DOHH2 (cell line): ENCODE results near the gene RNF217.

Experiments used
- EZH2phosphoT487 ChIP-seq: fragments of 200-600 bp; sonication (generic); IDR thresholded peaks from 2 replicates; pipeline ENCODE4 v1.6.1; 2017; ENCODE audit warnings: borderline replicate concordance, mild to moderate bottlenecking, antibody characterized with exemption, low read length, moderate library complexity, mixed read lengths
- TF ChIP-seq, protein P1 (sequence below): fragments of 200-600 bp; sonication (generic); IDR thresholded peaks from one replicate; pipeline ENCODE4 v1.5.1; 2014; ENCODE audit warnings: antibody characterized with exemption, mild to moderate bottlenecking, low read depth, low read length; ENCODE audit not compliant: poor library complexity, severe bottlenecking

DNA sequence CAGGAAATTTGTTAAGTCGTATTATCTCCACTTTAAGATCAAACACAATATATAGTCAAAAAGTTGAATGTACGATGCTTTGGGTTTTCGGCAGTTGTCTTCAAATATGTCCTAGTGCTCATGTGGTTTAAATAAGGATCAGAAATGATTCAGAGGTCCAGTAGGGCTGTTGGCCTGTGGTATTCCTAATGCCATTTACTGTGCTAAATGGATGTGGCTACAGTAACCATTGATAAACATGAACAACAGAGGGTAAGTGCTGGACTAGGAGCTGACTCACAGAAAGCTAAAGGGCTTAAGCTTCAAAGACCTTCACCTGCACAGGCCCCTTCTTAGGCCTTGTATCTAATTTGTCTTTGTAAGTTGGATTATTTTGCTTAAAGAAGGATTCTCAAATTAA is 110.8 kb downstream of the RNF217 start:
- TF ChIP-seq, protein P1, sequence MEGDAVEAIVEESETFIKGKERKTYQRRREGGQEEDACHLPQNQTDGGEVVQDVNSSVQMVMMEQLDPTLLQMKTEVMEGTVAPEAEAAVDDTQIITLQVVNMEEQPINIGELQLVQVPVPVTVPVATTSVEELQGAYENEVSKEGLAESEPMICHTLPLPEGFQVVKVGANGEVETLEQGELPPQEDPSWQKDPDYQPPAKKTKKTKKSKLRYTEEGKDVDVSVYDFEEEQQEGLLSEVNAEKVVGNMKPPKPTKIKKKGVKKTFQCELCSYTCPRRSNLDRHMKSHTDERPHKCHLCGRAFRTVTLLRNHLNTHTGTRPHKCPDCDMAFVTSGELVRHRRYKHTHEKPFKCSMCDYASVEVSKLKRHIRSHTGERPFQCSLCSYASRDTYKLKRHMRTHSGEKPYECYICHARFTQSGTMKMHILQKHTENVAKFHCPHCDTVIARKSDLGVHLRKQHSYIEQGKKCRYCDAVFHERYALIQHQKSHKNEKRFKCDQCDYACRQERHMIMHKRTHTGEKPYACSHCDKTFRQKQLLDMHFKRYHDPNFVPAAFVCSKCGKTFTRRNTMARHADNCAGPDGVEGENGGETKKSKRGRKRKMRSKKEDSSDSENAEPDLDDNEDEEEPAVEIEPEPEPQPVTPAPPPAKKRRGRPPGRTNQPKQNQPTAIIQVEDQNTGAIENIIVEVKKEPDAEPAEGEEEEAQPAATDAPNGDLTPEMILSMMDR: no peak
- TF ChIP-seq EZH2phosphoT487: no peak
